SK-N-SH (cell line): ENCODE measurements around the gene IGF2. TPM values are rescaled to one million over a fixed set of nuclear protein-coding genes. Genes with fewer than 3 reads are reported as not detected.

ENCODE experiments used
- CTCF ChIA-PET: fragments of 300-600, 350-600 bp; formaldehyde crosslinking; extraction: SDS; loops from one replicate; lab custom pipeline; 2021; lab: Yijun Ruan, JAX
- POLR2A ChIA-PET: fragments of 350-600 bp; sonication (Branson Sonifier 250); formaldehyde crosslinking; extraction: SDS; loops from one replicate; lab custom pipeline; 2020; ENCODE audit warnings: antibody characterized with exemption, inconsistent platforms; lab: Yijun Ruan, JAX
- DNase-seq: peaks from one replicate; pipeline ENCODE4 v3.0.0; 2012
- H2AFZ ChIP-seq: fragments of 200-600 bp; sonication (generic); 2 replicates; pipeline ENCODE4 v1.8.1; 2016; ENCODE audit warnings: antibody characterized with exemption, mild to moderate bottlenecking, low read depth
- H3F3A ChIP-seq: fragments of 200-600 bp; sonication (generic); replicated peaks from 2 replicates; pipeline ENCODE3; 2016; ENCODE audit warnings: antibody characterized with exemption, mild to moderate bottlenecking; ENCODE audit not compliant: insufficient read depth
- H3K27ac ChIP-seq, 2 experiments: fragments of 200-500 bp in 1 of 2; fragments of 200-600 bp in 1 of 2; sonication (Bioruptor generic) in 1 of 2; sonication (generic), shearing (Covaris generic) in 1 of 2; 2 replicates each; pipeline versions ENCODE4 v1.5.1 to v1.6.1; 2014 to 2016; ENCODE audit warnings: low read depth in 2 of 2, inconsistent platforms in 1 of 2, low read length in 1 of 2, mild to moderate bottlenecking in 1 of 2, mixed read lengths in 1 of 2
- H3K27me3 ChIP-seq: fragments of 200-600 bp; sonication (generic), shearing (Covaris generic); 2 replicates; pipeline ENCODE4 v1.6.1; 2016; ENCODE audit warnings: mixed run types; ENCODE audit not compliant: insufficient read depth
- H3K36me3 ChIP-seq, 2 experiments: fragments of 200-500 bp in 1 of 2; fragments of 200-600 bp in 1 of 2; sonication (Bioruptor generic) in 1 of 2; sonication (generic) in 1 of 2; replicated peaks in 1 of 2; 2 replicates each; pipeline versions ENCODE3 to v1.5.1; 2014 to 2016; ENCODE audit warnings: low read length in 1 of 2, mild to moderate bottlenecking in 1 of 2; ENCODE audit not compliant: insufficient read depth in 2 of 2, control insufficient read depth in 1 of 2
- H3K4me1 ChIP-seq, 2 experiments: fragments of 200-500 bp in 1 of 2; fragments of 200-600 bp in 1 of 2; sonication (Bioruptor generic) in 1 of 2; sonication (generic), shearing (Covaris generic) in 1 of 2; 2 replicates each; pipeline versions ENCODE4 v1.5.1 to v1.6.1; 2014 to 2016; ENCODE audit warnings: low read depth in 1 of 2, low read length in 1 of 2, mixed run types in 1 of 2; ENCODE audit not compliant: insufficient read depth in 2 of 2, control insufficient read depth in 1 of 2
- H3K4me2 ChIP-seq: fragments of 200-600 bp; sonication (generic), shearing (Covaris generic); 2 replicates; pipeline ENCODE4 v1.6.1; 2017; ENCODE audit warnings: mixed run types
- H3K4me3 ChIP-seq, 2 experiments: fragments of 200-500 bp in 1 of 2; fragments of 200-600 bp in 1 of 2; sonication (Bioruptor generic) in 1 of 2; sonication (generic), shearing (Covaris generic) in 1 of 2; 2 replicates each; pipeline versions ENCODE4 v1.5.1 to v1.8.1; 2014 to 2016; ENCODE audit warnings: low read depth in 2 of 2, inconsistent platforms in 1 of 2, low read length in 1 of 2, mild to moderate bottlenecking in 1 of 2, mixed read lengths in 1 of 2, moderate library complexity in 1 of 2
- H3K79me2 ChIP-seq: fragments of 200-600 bp; sonication (generic); 2 replicates; pipeline ENCODE4 v1.8.1; 2017; ENCODE audit warnings: mild to moderate bottlenecking; ENCODE audit not compliant: insufficient read depth
- H3K9ac ChIP-seq: fragments of 200-600 bp; sonication (generic); 2 replicates; pipeline ENCODE4 v1.6.1; 2017; ENCODE audit warnings: mixed run types
- H3K9me2 ChIP-seq: fragments of 200-600 bp; sonication (generic); 2 replicates; pipeline ENCODE4 v1.6.1; 2017; ENCODE audit warnings: mixed run types
- H3K9me3 ChIP-seq: fragments of 200-600 bp; sonication (generic); 2 replicates; pipeline ENCODE4 v1.6.1; 2017; ENCODE audit warnings: mixed run types, mild to moderate bottlenecking, moderate library complexity
- H4K20me1 ChIP-seq: fragments of 200-600 bp; sonication (generic); 2 replicates; pipeline ENCODE4 v1.6.1; 2017; ENCODE audit warnings: mild to moderate bottlenecking, mixed run types; ENCODE audit not compliant: insufficient read depth
- CHD2 ChIP-seq: fragments of 150-350 bp; IDR thresholded peaks from 2 replicates; pipeline ENCODE4 v1.6.1; 2018; ENCODE audit warnings: low read length; ENCODE audit not compliant: partially characterized antibody
- ELF1 ChIP-seq: IDR thresholded peaks from 2 replicates; pipeline ENCODE4 v1.4.0; 2012
- EP300 ChIP-seq, 2 experiments: IDR thresholded peaks; 2 replicates each; pipeline versions ENCODE4 v1.4.0 to v1.6.1; 2012; ENCODE audit warnings: borderline replicate concordance in 1 of 2, low read depth in 1 of 2, low read length in 1 of 2
- FOXM1 ChIP-seq: IDR thresholded peaks from 2 replicates; pipeline ENCODE4 v1.4.0; 2012; ENCODE audit warnings: low read depth, mild to moderate bottlenecking
- GATA2 ChIP-seq: sonication (generic); formaldehyde crosslinking; IDR thresholded peaks from 2 replicates; pipeline ENCODE4 v1.5.0; 2020; ENCODE audit warnings: mild to moderate bottlenecking, missing genetic modification reagents
- IRF3 ChIP-seq: fragments of 150-350 bp; IDR thresholded peaks from 2 replicates; pipeline ENCODE4 v1.6.1; 2016; ENCODE audit warnings: mild to moderate bottlenecking, low read depth, low read length
- MAX ChIP-seq: IDR thresholded peaks from 2 replicates; pipeline ENCODE4 v1.4.0; 2012; ENCODE audit warnings: low read depth
- PBX3 ChIP-seq: IDR thresholded peaks from 2 replicates; pipeline ENCODE4; 2012
- POLR2AphosphoS5 ChIP-seq: IDR thresholded peaks from 2 replicates; pipeline ENCODE4 v1.6.1; 2012; ENCODE audit warnings: low read depth, low read length
- RCOR1 ChIP-seq: fragments of 150-350 bp; IDR thresholded peaks from 2 replicates; pipeline ENCODE4 v1.6.1; 2017; ENCODE audit warnings: antibody characterized with exemption, low read length
- REST ChIP-seq: IDR thresholded peaks from 2 replicates; pipeline ENCODE4 v1.6.1; 2012; ENCODE audit warnings: mild to moderate bottlenecking, low read depth, low read length, moderate library complexity
- RFX5 ChIP-seq: IDR thresholded peaks from 2 replicates; pipeline ENCODE4 v1.6.1; 2012; ENCODE audit warnings: mild to moderate bottlenecking, improper control_type of control experiment, low read length
- RXRA ChIP-seq: IDR thresholded peaks from 2 replicates; pipeline ENCODE4 v1.4.0; 2012; ENCODE audit warnings: low read depth, mild to moderate bottlenecking, borderline replicate concordance
- TAF1 ChIP-seq: IDR thresholded peaks from 2 replicates; pipeline ENCODE4 v1.6.1; 2012; ENCODE audit warnings: low read depth, mild to moderate bottlenecking, low read length, moderate library complexity, borderline replicate concordance
- TCF12 ChIP-seq: IDR thresholded peaks from 2 replicates; pipeline ENCODE4 v1.4.0; 2012
- TEAD4 ChIP-seq: IDR thresholded peaks from 2 replicates; pipeline ENCODE4 v1.4.0; 2012; ENCODE audit warnings: mild to moderate bottlenecking, borderline replicate concordance; ENCODE audit not compliant: insufficient read depth
- USF1 ChIP-seq: IDR thresholded peaks from 2 replicates; pipeline ENCODE4 v1.4.0; 2012; ENCODE audit warnings: low read depth, borderline replicate concordance
- WGBS: methylation state at CpG from one replicate; pipeline ENCODE4 v1.1.6; 2017; ENCODE audit warnings: low lambda C conversion rate; 5-methylcytosine and 5-hydroxymethylcytosine counted together
- polyA plus RNA-seq, 3 experiments: library from polyadenylated mRNA; depleted of rRNA; stranded (reverse); fragments of >200 nt; gene quantifications; 2 replicates each; pipeline ENCODE4 v1.2.3, GENCODE V29; 2012

IGF2 gene
- polyA plus RNA-seq, 1 of the 3 experiments (the other 2 are of a cell fraction) = 0.05 TPM

GRCh38 chr11:2106583-2107209 lies 32.5 kb downstream of the IGF2 start:
- H3K9ac ChIP-seq = no peak overlapping the region
- no peaks in the 10 kb centered on the region for H3K27me3 ChIP-seq
- H4K20me1 ChIP-seq = no peaks in the 10 kb centered on the region
- peaks cover 0 to 4% of the 10 kb centered on the region in 2 experiments; a peak in 1 of 4 replicates for H3K4me1 ChIP-seq
- 48% methylated on average over 1 of the region's 1 CpG for WGBS
- H3K9me3 ChIP-seq = no peaks in the 10 kb centered on the region
- no peak overlapping the region for H3K4me3 ChIP-seq
- no peak for DNase-seq
- no peak overlapping the region for H2AFZ ChIP-seq
- no peak overlapping the region for H3K27ac ChIP-seq
- CTCF ChIA-PET = no interaction called here
- TF ChIP-seq RCOR1 (no peak), TAF1 (no peak), GATA2 (CRISPR knock-in tag) (no peak), IRF3 (no peak), RFX5 (no peak), RXRA (no peak), ELF1 (no peak), REST (no peak), TCF12 (no peak), FOXM1 (no peak), PBX3 (no peak), CHD2 (no peak), TEAD4 (no peak), POLR2AphosphoS5 (no peak), EP300 (IDR thresholded peaks at IDR 0.05; ENCODE audit: borderline replicate concordance in 1 of 2, low read depth in 1 of 2, low read length in 1 of 2) (no peak), MAX (no peak), USF1 (no peak)
- H3K4me2 ChIP-seq = no peak overlapping the region
- H3K79me2 ChIP-seq = no peaks in the 10 kb centered on the region
- no peaks in the 10 kb centered on the region for H3F3A ChIP-seq
- POLR2A ChIA-PET = no interaction called here
- H3K9me2 ChIP-seq = no peaks in the 10 kb centered on the region
- no peaks in the 10 kb centered on the region for H3K36me3 ChIP-seq
